K562 (cell line): ENCODE data around the gene TWSG1. TPM values are rescaled to one million over a fixed set of nuclear protein-coding genes. Genes with fewer than 3 reads are reported as not detected.

Experiments
- CHD1 ChIP-seq: fragments of 200-600 bp; sonication (generic); IDR thresholded peaks from one replicate; pipeline ENCODE4 v1.6.1; 2012; ENCODE audit warnings: mild to moderate bottlenecking, moderate library complexity, low read length, inconsistent platforms
- ERF ChIP-seq: fragments of 450-650 bp; formaldehyde crosslinking; IDR thresholded peaks from 2 replicates; pipeline ENCODE4 v1.4.0; 2020; ENCODE audit warnings: mild to moderate bottlenecking, mixed read lengths
- ETS1 ChIP-seq: conservative IDR thresholded peaks from 2 replicates; pipeline ENCODE4 v1.6.1; 2011; ENCODE audit warnings: low read depth, mild to moderate bottlenecking, low read length; ENCODE audit not compliant: control insufficient read depth
- FOXP1 ChIP-seq: sonication (generic); formaldehyde crosslinking; IDR thresholded peaks from 2 replicates; pipeline ENCODE4 v1.8.0; 2022; ENCODE audit warnings: mild to moderate bottlenecking, missing genetic modification reagents
- GABPA ChIP-seq: fragments of 200-800 bp; sonication (Bioruptor generic); conservative IDR thresholded peaks from 2 replicates; pipeline ENCODE4 v1.6.1; 2016; ENCODE audit warnings: low read depth, missing genetic modification characterization, missing compliant biosample characterization
- HDAC1 ChIP-seq, 2 experiments: fragments of 450-650 bp; IDR thresholded peaks; 2 replicates each; pipeline ENCODE4 v1.6.1; 2016 to 2017; ENCODE audit warnings: inconsistent platforms in 1 of 2, mild to moderate bottlenecking in 1 of 2, moderate library complexity in 1 of 2
- HNRNPLL ChIP-seq: fragments of 200-400 bp; formaldehyde crosslinking; IDR thresholded peaks from 2 replicates; pipeline ENCODE4 v1.6.1; 2017; ENCODE audit warnings: low read length, low read depth, mild to moderate bottlenecking; ENCODE audit not compliant: poor library complexity, severe bottlenecking
- ID3 ChIP-seq, 2 experiments: fragments of 250-450 bp in 1 of 2; fragments of 450-650 bp in 1 of 2; sonication (Bioruptor Pico) in 1 of 2; IDR thresholded peaks; 2 replicates each; pipeline versions ENCODE4 v1.6.1 to v1.8.0; 2016 to 2021; ENCODE audit warnings: mild to moderate bottlenecking in 2 of 2, moderate library complexity in 2 of 2, missing compliant biosample characterization in 1 of 2, missing genetic modification characterization in 1 of 2
- NR2C2 ChIP-seq, 2 experiments: fragments of 200-800 bp in 1 of 2; sonication (Bioruptor generic) in 1 of 2; sonication (generic) in 1 of 2; formaldehyde crosslinking in 1 of 2; IDR thresholded peaks; 2 replicates each; pipeline versions ENCODE4 v1.6.1 to v1.8.0; 2016 to 2022; ENCODE audit warnings: mild to moderate bottlenecking in 1 of 2, missing compliant biosample characterization in 1 of 2, missing genetic modification characterization in 1 of 2, missing genetic modification reagents in 1 of 2
- RREB1 ChIP-seq: fragments of 250-450 bp; sonication (Bioruptor Pico); IDR thresholded peaks from 2 replicates; pipeline ENCODE4 v1.4.0; 2020
- SLC30A9 ChIP-seq: fragments of 250-450 bp; sonication (Bioruptor Pico); IDR thresholded peaks from 2 replicates; pipeline ENCODE4 v1.8.0; 2022; ENCODE audit warnings: mild to moderate bottlenecking, moderate library complexity
- SMAD3 ChIP-seq: fragments of 450-650 bp; formaldehyde crosslinking; conservative IDR thresholded peaks from 2 replicates; pipeline ENCODE4 v1.4.0; 2020; ENCODE audit warnings: mild to moderate bottlenecking
- SMARCA4 ChIP-seq: fragments of 450-650 bp; IDR thresholded peaks from 2 replicates; pipeline ENCODE4 v1.6.1; 2016
- SRSF1 ChIP-seq: fragments of 200-400 bp; formaldehyde crosslinking; IDR thresholded peaks from 2 replicates; pipeline ENCODE4 v1.6.1; 2017; ENCODE audit warnings: mild to moderate bottlenecking, low read depth, low read length, moderate library complexity
- U2AF1 ChIP-seq: fragments of 200-400 bp; formaldehyde crosslinking; optimal IDR thresholded peaks from 2 replicates; pipeline ENCODE3; 2017; ENCODE audit warnings: mild to moderate bottlenecking, low read depth, low read length, moderate library complexity
- YY1 ChIP-seq, 3 experiments: IDR thresholded peaks; 2 replicates each; pipeline ENCODE4 v1.6.1; 2011; ENCODE audit warnings: low read length in 2 of 3, mild to moderate bottlenecking in 2 of 3, moderate library complexity in 2 of 3, borderline replicate concordance in 1 of 3, control low read depth in 1 of 3, low read depth in 1 of 3; ENCODE audit not compliant: insufficient read depth in 3 of 3, insufficient replicate concordance in 2 of 3, control insufficient read depth in 1 of 3, insufficient read length in 1 of 3; ENCODE audit errors: extremely low read depth in 1 of 3
- ZC3H8 ChIP-seq: fragments of 450-650 bp; IDR thresholded peaks from 2 replicates; pipeline ENCODE4 v1.6.1; 2017
- ZFX ChIP-seq: sonication (generic); formaldehyde crosslinking; IDR thresholded peaks from 2 replicates; pipeline ENCODE4 v1.8.0; 2022; ENCODE audit warnings: mild to moderate bottlenecking, missing genetic modification reagents, moderate library complexity
- polyA plus RNA-seq, 8 experiments: library from polyadenylated mRNA; depleted of rRNA in 4 of 8; stranded (reverse) in 5 of 8; unstranded in 3 of 8; fragments of >200 nt; fragmentation: Nextera tagmentation in 2 of 8; fragmentation: Illumina TruSeq in 1 of 8; extraction: Ambion mirVana in 2 of 8; extraction: Trizol in 1 of 8; gene quantifications; 2 replicates each; pipeline versions ENCODE4 v1.2.1 to v1.2.3, GENCODE V29; 2011 to 2014; ENCODE audit warnings: inconsistent platforms in 1 of 8, missing spikeins in 1 of 8
- total RNA-seq, 7 experiments: library from RNA; depleted of rRNA in 6 of 7; stranded (reverse); fragments of >200 nt in 6 of 7; fragmentation: Illumina TruSeq in 2 of 7; extraction: Trizol in 2 of 7; gene quantifications; 2 replicates each; pipeline versions ENCODE4 v1.2.1 to v1.2.3, GENCODE V29; 2011 to 2021; ENCODE audit warnings: low replicate concordance in 1 of 7

TWSG1 gene
- total and polyA plus RNA-seq, 9 of the 15 experiments (the other 6 are each of a cell fraction or from before 2014, with no cell fraction given), result 10.4 to 37.2 (median 25.1) TPM

- TF ChIP-seq RREB1 (peak; percentile 96; the same call in 1 of the 2 replicates), GABPA (tag) (peak; percentile 26; the same call in 1 of the 2 replicates), HNRNPLL (peak; percentile 33), FOXP1 (CRISPR knock-in tag) (no peak), U2AF1 (peak; percentile 28), SMAD3 (no peak), SRSF1 (no peak), CHD1 (peak; percentile 90), NR2C2 (CRISPR knock-in tag; IDR thresholded peaks at IDR 0.05) (no peak), NR2C2 (tag; IDR thresholded peaks at IDR 0.05) (no peak), ID3 (CRISPR knock-in tag; IDR thresholded peaks at IDR 0.05) (no peak), ID3 (tag; IDR thresholded peaks at IDR 0.05) (peak; percentile 62), ERF (CRISPR knock-in tag) (0 out of 2 replicates have a peak, but pooled peaks have one; percentile 9), SMARCA4 (peak; percentile 37; the same call in 1 of the 2 replicates), ZC3H8 (no peak), ETS1 (peak; percentile 71; the same call in 1 of the 2 replicates), SLC30A9 (0 out of 2 replicates have a peak, but pooled peaks have one; percentile 64), HDAC1 (IDR thresholded peaks at IDR 0.05) (peak in 1 of 2 experiments; percentile 34; a peak in 1 of 4 replicates), ZFX (CRISPR knock-in tag) (peak; percentile 93), YY1 (IDR thresholded peaks at IDR 0.05; ENCODE audit: borderline replicate concordance in 1 of 3, control insufficient read depth in 1 of 3, extremely low read depth in 1 of 3, insufficient read depth in 3 of 3, insufficient read length in 1 of 3, insufficient replicate concordance in 2 of 3, low read depth in 1 of 3, low read length in 2 of 3) (peak in 1 of 3 experiments; percentile 29)
These were observed 562 bp downstream of the TWSG1 start (continued) for GRCh38 chr18:9334973-9335696.
